Mucosa of gallbladder (tissue), 1 donor: Measurements from ENCODE around the gene PSMB9. TPM values are rescaled to one million over a fixed set of nuclear protein-coding genes. Genes with fewer than 3 reads are reported as not detected.

ENCODE experiments used
- DNase-seq: peaks from one replicate; pipeline ENCODE4 v3.0.0-alpha.2; 2020; ENCODE audit warnings: low spot score
- total RNA-seq: library from RNA; stranded (reverse); gene quantifications from one replicate; pipeline ENCODE4 v1.2.1, GENCODE V29; 2021
- donor health status: DM: no; HTN: no; CAD: no.

The PSMB9 gene
- total RNA-seq, 1 donor from 2014 or later: 31.2 TPM

DNA sequence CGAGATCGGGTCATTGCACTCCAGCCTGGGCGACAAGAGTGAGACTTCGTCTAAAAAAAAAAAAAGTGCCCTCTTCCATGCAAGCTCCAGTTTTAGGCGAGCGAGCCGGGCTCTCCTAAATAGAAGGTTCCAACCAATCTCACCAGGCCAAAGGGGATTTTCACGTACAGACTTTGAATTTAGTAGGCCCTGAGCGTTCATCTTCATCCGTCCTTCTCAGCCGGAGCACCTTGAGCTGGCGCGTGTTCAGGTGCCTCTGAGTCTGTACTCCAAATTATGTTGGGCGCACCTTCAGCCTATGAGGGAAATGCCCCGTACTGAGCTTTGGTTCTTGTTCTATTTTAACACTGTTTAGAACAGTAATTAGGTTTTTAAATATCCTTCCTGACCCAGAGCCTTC lies 14.6 kb upstream of the PSMB9 start:
- DNase-seq: no peak

DNA sequence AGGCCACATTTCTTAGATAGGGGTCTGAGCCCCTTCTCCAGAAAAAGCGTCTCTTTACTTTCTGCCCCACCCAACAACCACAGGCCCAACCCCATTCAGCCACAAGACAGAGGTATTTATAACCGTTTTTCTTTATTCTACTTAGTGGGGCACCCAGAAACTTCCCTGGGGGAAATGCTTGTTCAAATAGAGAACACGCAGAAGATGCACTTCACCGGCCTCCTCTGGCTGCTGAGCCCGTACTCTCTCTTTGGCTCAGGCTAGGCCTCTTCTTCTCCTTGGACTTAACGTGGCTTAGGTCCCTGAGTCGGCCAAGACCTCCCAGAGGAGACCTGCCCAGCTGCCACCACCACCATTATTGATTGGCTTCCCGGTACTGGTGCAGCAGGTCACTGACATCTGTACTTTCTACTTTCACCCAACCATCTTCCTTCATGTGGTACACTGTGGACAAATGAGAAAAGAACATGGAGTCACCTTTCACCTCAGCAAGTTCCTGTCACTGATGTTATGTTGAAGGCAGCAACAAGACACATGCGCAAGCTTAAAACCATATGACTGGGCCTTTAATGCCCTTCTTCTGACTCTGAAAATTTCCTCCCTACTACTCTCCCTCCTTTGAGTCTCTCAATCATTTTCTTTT lies 13.3 kb upstream of the PSMB9 start:
- DNase-seq: no peak

- DNase-seq: no peak
Observed at GRCh38 chr6:32842021-32842650, 11.9 kb upstream of the PSMB9 start.

DNA sequence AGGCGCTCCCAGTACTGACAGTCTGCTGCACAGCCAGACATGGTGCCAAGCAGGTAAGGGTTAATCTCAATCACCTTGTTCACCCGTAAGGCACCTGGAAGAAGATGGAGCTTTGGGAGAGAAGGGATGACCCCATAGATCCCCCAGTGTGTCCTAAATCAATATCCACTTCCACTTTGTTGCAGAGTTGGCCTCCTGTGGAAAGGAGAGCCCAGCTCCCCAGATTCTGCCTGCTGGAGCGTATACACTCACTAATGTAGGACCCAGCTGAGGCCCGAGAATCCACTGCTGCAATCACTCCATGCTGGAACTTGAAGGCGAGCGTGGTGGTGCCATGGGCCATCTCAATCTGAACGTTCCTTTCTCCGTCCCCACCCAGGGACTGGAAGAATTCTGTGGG lies 11.3 kb upstream of the PSMB9 start:
- DNase-seq: no peak

DNA sequence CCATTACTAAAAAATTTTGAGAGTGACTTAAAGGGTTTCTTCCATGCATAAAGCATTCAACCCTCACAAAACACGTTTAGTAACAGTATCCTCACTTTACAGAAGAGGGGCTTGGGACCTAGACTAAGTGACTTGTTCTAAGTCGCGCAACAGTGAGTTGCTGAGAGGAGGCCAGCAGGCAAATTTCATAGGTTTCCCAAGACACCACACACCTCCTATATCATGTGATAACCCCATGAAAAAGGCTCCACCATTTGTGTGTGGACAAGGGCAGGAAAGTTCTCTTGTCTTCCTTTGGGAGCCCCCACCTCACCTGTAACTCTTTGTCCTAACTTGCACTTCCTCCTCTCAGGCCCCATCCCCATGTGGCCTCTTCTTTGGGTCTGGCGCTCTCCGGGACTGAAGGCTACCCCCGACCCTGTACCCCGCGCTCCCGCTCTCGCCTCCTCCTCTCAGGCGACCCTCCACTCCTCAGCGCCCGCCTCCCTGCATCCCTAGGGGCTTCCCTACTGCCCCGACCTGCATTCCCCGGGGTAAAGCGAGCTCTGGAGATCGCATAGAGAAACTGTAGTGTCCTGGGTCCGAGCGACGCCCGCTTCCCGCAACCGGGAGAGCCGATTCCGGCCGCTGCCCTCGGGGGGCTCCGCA lies 10.5 kb upstream of the PSMB9 start:
- DNase-seq: no peak

DNA sequence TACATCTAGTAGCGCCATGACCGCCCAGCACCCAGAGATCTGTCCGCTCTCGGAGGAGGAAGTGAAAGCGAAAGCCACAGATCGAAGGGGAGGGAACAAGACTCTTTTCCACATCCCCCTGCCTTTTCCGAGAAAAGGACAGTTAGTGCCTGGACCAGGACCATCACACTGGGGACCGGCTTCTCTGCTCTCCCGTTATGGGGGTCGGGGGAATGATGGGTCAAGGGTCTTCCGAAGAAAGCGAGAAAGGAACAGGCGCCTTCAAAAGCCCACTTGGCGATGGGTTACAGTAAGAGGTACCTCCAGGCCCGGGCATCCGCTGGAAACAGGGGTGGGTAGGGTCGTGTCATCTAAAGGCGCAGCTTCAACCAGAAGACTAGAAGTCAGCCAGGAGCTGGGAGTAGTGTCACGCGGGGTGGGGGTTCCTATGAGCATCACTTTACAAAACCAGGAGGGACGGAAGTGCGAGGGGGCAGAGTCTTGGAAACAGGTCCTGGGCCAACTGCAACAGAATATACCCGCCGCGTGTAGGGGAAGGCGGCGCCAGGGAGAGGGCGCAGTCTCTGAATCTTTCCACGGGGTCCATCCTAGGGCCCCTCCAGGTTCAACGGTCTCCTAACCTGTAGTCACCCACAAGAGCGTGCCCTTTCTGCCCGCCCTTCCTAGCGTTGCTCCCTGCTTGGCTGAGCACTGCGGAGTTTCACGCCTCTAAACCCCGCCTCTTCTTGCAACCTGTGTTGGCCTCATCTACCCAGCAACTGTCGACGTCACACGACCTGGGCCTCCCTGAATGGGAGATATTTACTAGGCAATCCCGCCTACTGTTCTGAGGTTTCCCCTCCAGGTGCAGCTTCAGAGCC lies 9.8 kb upstream of the PSMB9 start, which contains the start of gene PSMB8:
Gene PSMB8, minus strand, starts transcription at position 69 of the 860 bp plus-strand sequence. Its CDS starts 51 bp downstream, at position 18.
- DNase-seq: peak; percentile 98

DNA sequence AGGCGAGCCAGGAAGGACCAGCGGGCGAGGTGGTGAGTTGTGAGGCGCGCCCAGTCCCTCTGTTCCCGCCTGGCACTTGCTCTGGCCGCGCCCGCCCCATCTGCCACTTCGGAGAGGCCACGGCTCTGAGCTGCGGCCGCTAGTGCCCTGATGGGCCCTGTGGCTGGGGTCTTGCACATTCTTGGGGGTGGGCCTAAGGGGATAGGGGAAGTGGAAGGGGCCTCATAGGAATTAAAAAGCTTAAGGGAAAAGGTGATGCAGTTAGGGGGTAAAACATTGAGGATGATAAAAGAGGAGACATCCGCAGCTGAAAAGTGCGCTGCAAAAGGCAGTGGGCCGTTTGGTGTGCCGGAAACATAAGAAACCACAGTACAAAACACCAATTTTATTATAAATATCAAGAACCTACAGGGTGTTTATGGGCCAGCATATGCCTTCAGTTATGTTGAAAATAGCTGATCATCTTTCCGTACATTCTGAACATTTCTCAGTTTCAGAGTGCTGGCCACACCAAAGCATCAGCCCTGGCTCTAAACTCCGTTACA lies 9.1 kb upstream of the PSMB9 start:
- DNase-seq: no peak

DNA sequence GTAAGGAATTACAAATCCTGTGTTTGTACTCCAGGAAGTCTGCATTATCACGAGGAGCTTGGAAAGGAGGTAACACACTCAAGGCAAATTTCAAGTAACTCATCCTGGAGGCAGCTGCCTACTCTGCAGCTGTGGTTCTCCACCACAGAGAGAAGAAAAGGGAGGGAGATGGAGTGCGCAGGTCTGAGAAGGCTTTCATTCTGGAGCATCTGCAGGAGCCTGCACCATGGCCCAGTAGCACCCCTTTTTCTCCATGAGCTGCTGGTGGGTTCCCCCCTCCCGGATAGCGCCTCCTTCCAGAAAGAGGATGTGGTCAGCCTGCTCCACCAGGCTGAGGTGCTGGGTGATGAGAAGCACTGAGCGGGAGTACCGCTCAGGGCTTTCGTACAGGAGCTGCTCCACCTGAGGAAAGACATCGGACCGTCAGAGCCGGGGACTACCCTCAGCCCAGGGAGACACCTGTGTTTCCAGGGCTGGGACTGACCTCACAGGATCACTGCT lies 8.6 kb upstream of the PSMB9 start:
- no peak for DNase-seq

- DNase-seq: no peak
Observed at GRCh38 chr6:32847004-32847403, 7.0 kb upstream of the PSMB9 start.

- DNase-seq: no peak
Observed at GRCh38 chr6:32847795-32848194, 6.2 kb upstream of the PSMB9 start.

GRCh38 chr6:32849126-32849525 lies 4.9 kb upstream of the PSMB9 start:
- no peak for DNase-seq

- no peak for DNase-seq
Observed at GRCh38 chr6:32851025-32851424, 3.0 kb upstream of the PSMB9 start.

DNA sequence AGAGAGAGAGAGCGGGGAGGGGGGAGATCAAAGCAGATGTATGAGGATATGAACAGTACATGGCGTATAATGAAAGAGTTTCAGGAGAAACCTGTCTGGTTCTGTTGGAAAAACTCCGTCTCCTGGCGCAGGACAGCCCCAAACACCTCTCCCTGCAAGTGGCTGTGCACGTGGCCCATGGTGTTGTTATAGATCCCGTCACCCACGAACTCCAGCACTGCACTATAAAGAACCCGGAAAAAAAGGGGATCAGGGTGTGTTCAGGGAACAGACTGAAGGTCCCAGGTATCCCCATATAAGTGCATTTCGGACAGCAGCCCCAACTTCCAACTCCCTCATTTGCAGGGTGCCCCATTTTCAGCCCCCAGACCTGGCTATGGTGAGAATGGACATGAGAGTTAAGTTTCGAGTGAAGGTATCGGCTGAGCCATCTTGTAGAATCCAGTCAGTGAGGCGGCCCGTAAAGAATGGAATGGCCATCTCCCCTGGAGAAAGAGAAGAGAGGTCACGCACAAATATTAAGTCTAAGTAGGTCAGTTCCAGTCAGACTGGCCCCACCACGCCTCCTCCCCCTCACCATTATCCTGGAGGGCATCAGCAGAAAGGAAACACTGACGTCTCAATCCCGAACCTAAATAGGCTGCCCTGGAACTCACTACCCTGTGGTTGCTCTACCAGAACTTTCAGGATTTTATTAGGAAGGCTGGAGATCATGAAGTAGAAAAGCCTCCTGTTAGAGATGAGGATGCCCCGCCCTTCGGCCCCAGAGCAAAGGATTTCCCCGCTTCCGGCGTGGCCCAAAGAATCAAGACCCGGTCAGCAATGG lies 1.8 kb upstream of the PSMB9 start:
- DNase-seq: no peak

DNA sequence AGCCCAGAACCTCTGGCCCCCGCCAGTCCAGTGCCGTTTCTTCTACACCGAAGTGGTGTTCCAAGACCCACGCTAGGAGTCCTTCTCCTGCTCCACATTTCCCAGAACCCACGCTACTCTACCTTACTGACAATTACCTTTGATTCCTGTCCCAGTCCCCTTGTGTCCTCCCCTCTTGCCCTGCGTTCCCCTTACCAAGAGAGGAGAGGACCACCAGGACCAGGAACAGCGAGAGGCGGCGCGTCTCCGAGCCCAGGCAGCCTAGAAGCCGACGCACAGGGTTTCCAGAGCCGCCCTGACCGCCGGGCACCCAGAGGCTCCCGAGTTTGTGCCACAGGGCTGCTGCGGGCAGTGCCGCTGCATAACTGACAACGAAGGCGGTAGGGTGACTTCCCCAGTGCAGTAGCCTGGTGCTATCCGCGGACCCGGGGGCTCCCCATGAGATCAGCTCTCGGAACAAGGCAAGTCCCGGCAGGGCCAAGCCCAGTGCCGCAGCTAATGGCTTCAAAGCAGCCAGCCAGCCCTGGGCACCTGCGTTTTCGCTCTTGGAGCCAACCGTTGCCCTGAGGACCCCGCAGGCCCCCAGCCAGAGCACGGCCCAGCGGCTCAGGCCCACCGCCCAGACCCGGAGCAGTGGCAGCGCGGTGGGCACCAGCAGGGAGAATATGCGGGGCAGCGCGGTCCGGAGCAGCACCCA lies 1.0 kb upstream of the PSMB9 start:
- peak; percentile 38 for DNase-seq

GRCh38 chr6:32854376-32855178 lies 585 bp downstream of the PSMB9 start:
- peak; percentile 48 for DNase-seq

DNA sequence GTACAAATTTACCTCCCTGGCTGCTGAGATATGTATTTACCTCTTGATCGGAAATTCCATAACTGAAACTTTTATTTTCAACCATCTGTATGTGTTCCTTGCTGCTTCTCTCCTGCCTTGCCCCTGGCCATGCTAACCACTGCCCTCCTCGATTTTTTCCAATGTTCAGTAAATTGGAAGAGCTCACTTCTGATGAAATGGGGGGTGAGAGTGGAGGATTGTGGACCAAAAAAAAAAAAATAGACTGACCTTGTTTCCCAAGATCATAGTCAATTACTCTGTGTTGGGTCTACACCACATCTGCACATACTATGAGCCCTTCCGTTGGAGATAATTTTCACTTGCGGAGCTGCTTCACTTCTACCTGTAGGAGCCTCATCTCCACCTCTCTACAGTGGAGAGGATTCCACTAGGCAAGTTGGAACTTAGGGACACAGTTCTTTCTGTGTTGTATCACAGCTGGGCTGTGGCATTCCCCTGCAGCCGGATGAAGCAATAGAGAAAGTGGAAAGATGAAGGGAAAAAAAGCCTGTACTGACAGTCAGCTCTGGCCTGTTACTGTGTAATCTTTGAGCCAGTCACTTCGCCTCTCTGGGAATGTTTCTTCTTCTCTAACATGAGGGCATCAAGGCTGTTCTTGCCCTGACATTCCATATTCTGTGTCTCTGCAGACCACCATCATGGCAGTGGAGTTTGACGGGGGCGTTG lies 1.6 kb downstream of the PSMB9 start:
- DNase-seq: no peak

DNA sequence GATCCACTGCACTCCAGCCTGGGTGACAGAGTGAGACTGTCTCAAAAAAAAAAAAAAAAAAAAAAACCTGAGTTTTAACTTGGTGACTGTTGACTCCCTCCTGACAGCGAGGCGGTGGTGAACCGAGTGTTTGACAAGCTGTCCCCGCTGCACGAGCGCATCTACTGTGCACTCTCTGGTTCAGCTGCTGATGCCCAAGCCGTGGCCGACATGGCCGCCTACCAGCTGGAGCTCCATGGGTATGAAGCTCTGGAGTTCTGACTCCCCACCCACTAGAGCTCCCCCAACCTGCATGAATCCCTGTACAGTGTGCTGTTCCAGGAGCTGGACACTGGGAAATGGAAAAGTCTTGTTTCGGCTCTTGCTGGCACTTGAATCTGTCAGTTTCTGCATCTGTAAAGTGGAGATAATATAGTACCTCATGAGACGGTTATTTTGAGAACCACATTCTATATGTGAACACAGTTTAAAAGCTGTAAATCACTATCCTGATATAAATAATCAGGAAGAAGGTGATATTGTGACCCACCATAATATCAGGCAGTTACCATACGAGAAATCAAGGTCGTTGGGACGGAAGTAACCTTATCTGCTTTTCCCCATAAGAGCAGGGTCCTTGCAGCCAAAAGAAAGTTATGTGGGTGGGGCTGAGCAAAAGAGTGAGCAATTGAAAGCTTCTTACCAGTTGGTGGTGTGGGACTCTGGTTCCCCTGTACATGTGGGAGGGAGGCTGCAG lies 3.3 kb downstream of the PSMB9 start:
- DNase-seq: no peak

DNA sequence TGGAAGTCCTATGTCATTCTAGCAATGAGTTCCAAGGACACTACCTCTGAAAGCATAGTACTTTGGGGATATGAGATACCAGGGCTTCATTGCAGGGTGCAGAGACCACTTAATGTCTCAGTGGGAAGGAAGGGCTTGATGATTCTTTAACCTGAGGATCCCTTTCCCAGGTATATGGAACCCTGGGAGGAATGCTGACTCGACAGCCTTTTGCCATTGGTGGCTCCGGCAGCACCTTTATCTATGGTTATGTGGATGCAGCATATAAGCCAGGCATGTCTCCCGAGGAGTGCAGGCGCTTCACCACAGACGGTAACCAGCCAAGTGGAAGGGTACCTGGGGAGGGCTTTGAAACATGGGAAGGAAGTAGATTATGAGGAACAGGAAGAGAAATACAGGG lies 4.2 kb downstream of the PSMB9 start:
- DNase-seq: no peak
